Measurements from ENCODE around the gene KCTD2.
A peak's percentile ranks its signal among the peaks of the same experiment; 100 is the strongest.
"Not testable (repeated sequence)": the region's sequence is repeated elsewhere in the genome, so short reads cannot be mapped to it uniquely, and the experiment has no call there.

KCTD2 gene, protein sequence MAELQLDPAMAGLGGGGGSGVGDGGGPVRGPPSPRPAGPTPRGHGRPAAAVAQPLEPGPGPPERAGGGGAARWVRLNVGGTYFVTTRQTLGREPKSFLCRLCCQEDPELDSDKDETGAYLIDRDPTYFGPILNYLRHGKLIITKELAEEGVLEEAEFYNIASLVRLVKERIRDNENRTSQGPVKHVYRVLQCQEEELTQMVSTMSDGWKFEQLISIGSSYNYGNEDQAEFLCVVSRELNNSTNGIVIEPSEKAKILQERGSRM

GRCh38 chr17:75046407-75047289 is at the start of gene KCTD2, which contains the start of gene ATP5PD:
TSS of gene KCTD2 (plus strand) at chr17:75047225. CDS start at chr17:75047251, 26 bp downstream.
TSS of gene ATP5PD (minus strand) at chr17:75046969. CDS start at chr17:75042650, 4,319 bp downstream.
- DNase-seq (ENCODE audit: low read depth in 3 of 3): peak; percentile 87 to 96 (median 90)

DNA sequence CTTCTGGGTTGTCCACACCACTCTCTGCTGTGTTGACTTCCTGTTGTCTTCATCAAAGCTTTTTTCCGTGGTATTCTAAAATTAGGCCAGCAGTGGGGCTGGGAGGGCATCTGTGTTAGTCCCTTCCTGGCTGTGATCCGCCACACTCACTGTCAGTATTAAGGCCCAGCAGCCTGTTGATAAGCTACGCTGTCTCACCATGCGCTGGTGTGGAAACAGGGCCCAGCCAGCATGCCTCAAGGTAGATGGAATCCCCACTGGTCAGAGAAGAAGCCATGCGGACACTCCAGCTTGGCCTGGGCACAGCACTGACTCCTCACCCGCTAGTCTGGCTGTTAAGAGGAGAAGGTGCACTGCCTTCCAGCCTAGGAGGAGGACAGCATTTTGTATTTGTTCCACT is 48.2 kb upstream of the KCTD2 start:
- DNase-seq (ENCODE audit: low read depth in 3 of 3): no peak

GRCh38 chr17:74999523-74999922 is 47.5 kb upstream of the KCTD2 start:
- no peak for DNase-seq (ENCODE audit: low read depth in 3 of 3)

DNA sequence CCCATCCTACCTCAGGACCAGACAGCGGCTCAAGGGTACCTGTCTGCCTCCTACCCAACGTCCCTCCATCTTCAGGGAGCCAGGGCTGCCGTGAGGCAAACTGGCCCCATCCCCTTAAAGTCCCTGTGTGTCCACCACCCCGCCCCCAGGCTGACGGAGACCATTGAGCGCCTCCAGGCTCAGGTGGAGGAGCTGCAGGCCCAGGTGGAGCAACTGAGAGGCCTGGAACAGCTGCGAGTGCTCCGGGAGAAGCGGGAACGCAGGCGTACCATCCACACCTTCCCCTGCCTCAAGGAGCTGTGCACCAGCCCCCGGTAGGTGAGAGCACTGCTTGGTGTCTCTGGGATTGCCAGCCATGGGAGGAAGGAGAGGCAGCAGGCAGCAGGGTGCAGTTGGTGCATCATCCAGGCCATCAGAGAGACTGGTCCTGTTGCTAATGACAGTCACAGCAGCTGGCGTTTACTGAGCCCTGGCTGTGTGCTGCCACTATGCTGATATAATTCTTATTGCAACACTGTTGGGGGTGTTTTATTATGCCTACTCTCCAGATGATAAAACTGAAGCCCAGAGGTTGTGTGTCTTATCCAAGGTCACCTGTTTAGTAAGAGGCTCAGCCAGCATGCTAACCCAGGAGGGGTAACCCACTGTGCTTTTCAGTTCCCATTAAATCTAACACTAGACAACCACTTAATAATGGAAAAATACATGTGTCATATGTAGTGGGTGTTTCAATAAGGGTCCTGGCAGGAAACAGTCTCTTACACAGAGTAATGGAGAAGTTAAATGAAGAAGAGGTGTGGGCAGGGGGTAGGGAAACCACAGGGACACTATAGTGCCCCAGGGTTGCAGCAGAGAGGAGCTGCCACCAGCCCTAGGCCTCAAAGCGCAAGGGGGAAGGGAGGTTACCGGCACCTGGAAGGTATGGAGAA is 44.8 kb upstream of the KCTD2 start:
- DNase-seq (ENCODE audit: low read depth in 3 of 3): no peak

DNA sequence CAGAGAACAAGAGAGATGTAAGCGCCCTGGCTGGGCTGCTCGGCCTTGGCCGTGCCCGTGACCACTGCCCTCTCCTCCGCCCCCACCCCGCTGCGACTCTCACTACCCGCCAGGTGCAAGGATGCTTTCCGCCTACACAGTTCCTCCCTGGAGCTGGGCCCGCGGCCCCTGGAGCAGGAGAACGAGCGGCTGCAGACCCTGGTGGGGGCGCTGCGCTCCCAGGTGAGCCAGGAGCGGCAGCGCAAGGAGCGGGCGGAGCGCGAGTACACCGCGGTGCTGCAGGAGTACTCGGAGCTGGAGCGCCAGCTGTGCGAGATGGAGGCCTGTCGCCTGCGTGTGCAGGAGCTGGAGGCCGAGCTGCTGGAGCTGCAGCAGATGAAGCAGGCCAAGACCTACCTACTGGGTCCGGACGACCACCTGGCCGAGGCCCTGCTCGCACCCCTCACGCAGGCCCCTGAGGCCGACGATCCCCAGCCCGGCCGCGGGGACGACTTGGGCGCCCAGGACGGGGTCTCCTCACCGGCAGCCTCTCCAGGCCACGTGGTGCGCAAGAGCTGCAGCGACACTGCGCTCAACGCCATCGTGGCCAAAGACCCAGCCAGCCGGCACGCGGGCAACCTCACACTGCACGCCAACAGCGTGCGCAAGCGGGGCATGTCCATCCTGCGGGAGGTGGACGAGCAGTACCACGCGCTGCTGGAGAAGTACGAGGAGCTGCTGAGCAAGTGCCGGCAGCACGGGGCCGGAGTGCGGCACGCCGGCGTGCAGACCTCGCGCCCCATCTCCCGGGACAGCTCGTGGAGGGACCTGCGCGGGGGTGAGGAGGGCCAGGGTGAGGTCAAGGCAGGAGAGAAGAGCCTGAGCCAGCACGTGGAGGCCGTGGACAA is 43.7 kb upstream of the KCTD2 start:
- no peak for DNase-seq (ENCODE audit: low read depth in 3 of 3)

- no peak for DNase-seq (ENCODE audit: low read depth in 3 of 3)
Measured at GRCh38 chr17:75003957-75004355, 43.1 kb upstream of the KCTD2 start.

GRCh38 chr17:75004371-75004770 is 42.7 kb upstream of the KCTD2 start:
- DNase-seq (ENCODE audit: low read depth in 3 of 3): no peak

- DNase-seq (ENCODE audit: low read depth in 3 of 3): no peak
Measured at GRCh38 chr17:75005291-75005690, 41.7 kb upstream of the KCTD2 start.

DNA sequence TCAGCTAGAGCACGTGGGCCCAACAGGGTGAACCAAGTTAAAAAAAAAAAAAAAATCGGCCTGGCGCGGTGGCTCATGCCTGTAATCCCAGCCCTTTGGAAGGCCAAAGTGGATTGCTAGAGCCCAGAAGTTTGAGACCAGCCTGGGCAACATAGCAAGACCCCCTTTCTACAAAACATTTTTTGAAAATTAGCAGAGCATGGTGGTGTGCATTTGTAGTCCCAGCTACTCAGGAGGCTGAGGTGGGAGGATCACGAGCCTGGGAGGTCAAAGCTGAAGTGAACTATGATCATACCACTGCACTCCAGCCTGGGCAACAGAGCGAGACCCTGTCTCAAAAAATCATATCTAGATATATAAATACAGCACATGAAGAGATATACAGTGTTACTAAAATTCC is 40.9 kb upstream of the KCTD2 start:
- DNase-seq (ENCODE audit: low read depth in 3 of 3): not testable (repeated sequence)

- DNase-seq (ENCODE audit: low read depth in 3 of 3): no peak
Measured at GRCh38 chr17:75006653-75007052, 40.4 kb upstream of the KCTD2 start.

DNA sequence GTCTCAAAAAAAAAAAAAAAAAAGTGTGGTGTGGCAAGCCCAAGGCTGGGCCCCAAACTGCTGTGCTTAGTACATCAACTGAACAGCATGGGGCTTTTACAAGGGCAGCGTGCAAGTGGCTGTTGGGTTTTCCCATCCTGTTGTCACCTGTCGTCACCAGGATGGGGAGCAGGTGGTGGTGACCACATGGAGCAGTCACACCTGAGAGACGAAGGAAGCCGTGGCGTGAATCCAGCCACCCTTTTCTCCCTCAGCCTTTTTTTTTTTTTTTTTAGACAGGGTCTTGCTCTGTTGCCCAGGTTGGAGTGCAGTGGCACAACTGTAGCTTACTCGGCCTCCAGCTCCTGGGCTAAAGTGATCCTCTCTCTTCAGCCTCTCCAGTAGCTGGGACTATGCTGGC is 38.7 kb upstream of the KCTD2 start:
- no peak for DNase-seq (ENCODE audit: low read depth in 3 of 3)

DNA sequence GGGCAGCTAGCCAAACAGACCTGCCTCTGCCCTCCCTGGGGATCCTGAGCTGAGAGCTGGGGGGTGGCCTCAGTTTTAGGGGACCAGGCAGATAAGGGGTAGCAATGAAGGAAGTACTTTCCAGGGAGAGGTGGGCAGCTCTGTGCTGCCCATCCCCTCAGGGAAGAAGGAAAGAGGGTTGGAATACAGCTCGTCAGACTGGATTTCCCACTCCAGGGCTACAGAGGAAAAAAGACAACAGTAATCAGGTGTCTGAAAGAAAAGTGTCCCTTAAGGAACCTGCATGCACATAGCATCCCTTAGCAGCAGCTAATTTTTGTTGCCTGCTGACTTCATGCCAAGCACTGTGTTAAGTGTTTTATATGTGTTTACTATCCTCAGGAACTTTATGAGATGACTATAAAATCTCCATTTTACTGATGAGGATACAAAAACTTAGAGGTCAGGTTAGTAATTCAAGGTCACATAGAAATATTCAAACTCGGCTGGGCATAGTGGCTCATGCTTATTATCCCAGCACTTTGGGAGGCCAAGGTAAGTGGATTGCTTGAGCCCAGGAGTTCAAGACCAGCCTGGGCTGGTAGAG is 37.8 kb upstream of the KCTD2 start:
- no peak for DNase-seq (ENCODE audit: low read depth in 3 of 3)

- no peak for DNase-seq (ENCODE audit: low read depth in 3 of 3)
Measured at GRCh38 chr17:75010683-75011400, 36.2 kb upstream of the KCTD2 start.

GRCh38 chr17:75011401-75012095 is 35.5 kb upstream of the KCTD2 start:
- no peak for DNase-seq (ENCODE audit: low read depth in 3 of 3)

DNA sequence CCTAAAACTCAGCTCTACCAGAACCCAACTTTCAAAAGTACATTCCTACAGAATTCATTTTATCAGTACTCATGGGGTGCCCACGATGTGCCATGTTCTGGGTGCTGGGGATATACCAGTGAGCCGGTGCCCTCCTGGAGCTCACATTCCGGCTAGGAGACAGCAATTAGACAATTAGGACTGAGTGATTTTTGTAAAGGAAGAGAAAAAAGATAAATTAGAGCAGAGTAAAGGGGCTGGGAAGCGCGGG is 35.0 kb upstream of the KCTD2 start:
- no peak for DNase-seq (ENCODE audit: low read depth in 3 of 3)

GRCh38 chr17:75012346-75013091 is 34.5 kb upstream of the KCTD2 start, which contains the start of gene MRPL58:
TSS of gene MRPL58 (plus strand) at chr17:75012670. CDS start at chr17:75012687, 17 bp downstream.
- DNase-seq (ENCODE audit: low read depth in 3 of 3): peak; percentile 69 to 82 (median 72)

GRCh38 chr17:75013092-75013559 is 33.9 kb upstream of the KCTD2 start:
- DNase-seq (ENCODE audit: low read depth in 3 of 3): no peak

- DNase-seq (ENCODE audit: low read depth in 3 of 3): no peak
Measured at GRCh38 chr17:75019146-75019545, 27.9 kb upstream of the KCTD2 start.
